Right lobe of liver (tissue), 6 donors: ENCODE measurements around the gene SPEM1. TPM values are rescaled to one million over a fixed set of nuclear protein-coding genes. Genes with fewer than 3 reads are reported as not detected.

ENCODE experiments used
- ATAC-seq, 4 donors: fragments of 200-7000 bp; cut with Tn5 transposase; one replicate each; pipeline ENCODE4 v1.9.1; 2020; ENCODE audit warnings: mild to moderate bottlenecking in 4 of 4, moderate library complexity in 4 of 4
- DNase-seq, 3 donors: peaks; one replicate each; pipeline ENCODE4 v3.0.0-alpha.2; 2020
- H3K27ac ChIP-seq, 3 donors: fragments of 200-600 bp; one replicate each; pipeline ENCODE4 v1.8.0; 2022
- H3K27me3 ChIP-seq, 2 donors: fragments of 200-600 bp; one replicate each; pipeline ENCODE4 v1.8.0; 2022
- H3K36me3 ChIP-seq, 4 donors: fragments of 200-600 bp; sonication (generic) in 1 of 4; one replicate each; pipeline versions ENCODE4 v1.5.1 to v1.8.0; 2017 to 2022; ENCODE audit warnings: control low read depth in 1 of 4
- H3K4me1 ChIP-seq, 4 donors: fragments of 200-600 bp; sonication (generic) in 1 of 4; one replicate each; pipeline versions ENCODE4 v1.5.1 to v1.8.0; 2017 to 2022; ENCODE audit warnings: control low read depth in 1 of 4
- H3K4me3 ChIP-seq, 3 donors: fragments of 200-600 bp; one replicate each; pipeline ENCODE4 v1.8.0; 2022
- H3K9me3 ChIP-seq, 4 donors: fragments of 200-600 bp; sonication (generic) in 1 of 4; one replicate each; pipeline versions ENCODE4 v1.5.1 to v1.8.0; 2017 to 2022; ENCODE audit warnings: control low read depth in 1 of 4
- POLR2A ChIP-seq: fragments of 450-650 bp; IDR thresholded peaks from one replicate; pipeline ENCODE4 v1.6.1; 2017; ENCODE audit warnings: antibody characterized with exemption, mild to moderate bottlenecking
- WGBS: methylation state at CpG from one replicate; pipeline ENCODE4 v1.1.6; 2018; ENCODE audit warnings: low coverage, low lambda C conversion rate; ENCODE audit not compliant: insufficient coverage; ENCODE audit errors: missing lambda C conversion rate; 5-methylcytosine and 5-hydroxymethylcytosine counted together
- intact Hi-C, 2 donors: fragments of 100-400 bp; cut with DNase I; formaldehyde crosslinking; loops; one replicate each; pipeline versions ENCODE4 v1.11.2 to v1.14.1; 2022
- total RNA-seq, 6 experiments: library from RNA; depleted of rRNA in 2 of 6; stranded (reverse); fragments of >200 nt in 2 of 6; fragmentation: NEBNext Ultra II Directional in 3 of 6; extraction: Animal tissue kit (Norgen Biotek cat#: 25700) in 3 of 6; gene quantifications; one replicate each; pipeline versions ENCODE4 v1.1.0 to v1.2.4, GENCODE V29; 2016 to 2023
- TF ChIP-seq, protein P1 (sequence below), 4 donors: fragments of 200-600 bp in 3 of 4; fragments of 450-650 bp in 1 of 4; IDR thresholded peaks; one replicate each; pipeline versions ENCODE4 v1.5.1 to v1.8.0; 2016 to 2022; ENCODE audit warnings: antibody characterized with exemption in 4 of 4, mild to moderate bottlenecking in 2 of 4
- donor health status: DM: no; HTN: yes; CAD: no.
- donor health status: DM: no; HTN: no; CAD: no.
- donor health status: DM: no; HTN: no; CAD: no.
- donor health status: DM: no; HTN: yes; CAD: no.
- donor health status: DM: no; HTN: yes; CAD: no.

The SPEM1 gene
- total RNA-seq, 6 experiments from 2014 or later: not detected

DNA sequence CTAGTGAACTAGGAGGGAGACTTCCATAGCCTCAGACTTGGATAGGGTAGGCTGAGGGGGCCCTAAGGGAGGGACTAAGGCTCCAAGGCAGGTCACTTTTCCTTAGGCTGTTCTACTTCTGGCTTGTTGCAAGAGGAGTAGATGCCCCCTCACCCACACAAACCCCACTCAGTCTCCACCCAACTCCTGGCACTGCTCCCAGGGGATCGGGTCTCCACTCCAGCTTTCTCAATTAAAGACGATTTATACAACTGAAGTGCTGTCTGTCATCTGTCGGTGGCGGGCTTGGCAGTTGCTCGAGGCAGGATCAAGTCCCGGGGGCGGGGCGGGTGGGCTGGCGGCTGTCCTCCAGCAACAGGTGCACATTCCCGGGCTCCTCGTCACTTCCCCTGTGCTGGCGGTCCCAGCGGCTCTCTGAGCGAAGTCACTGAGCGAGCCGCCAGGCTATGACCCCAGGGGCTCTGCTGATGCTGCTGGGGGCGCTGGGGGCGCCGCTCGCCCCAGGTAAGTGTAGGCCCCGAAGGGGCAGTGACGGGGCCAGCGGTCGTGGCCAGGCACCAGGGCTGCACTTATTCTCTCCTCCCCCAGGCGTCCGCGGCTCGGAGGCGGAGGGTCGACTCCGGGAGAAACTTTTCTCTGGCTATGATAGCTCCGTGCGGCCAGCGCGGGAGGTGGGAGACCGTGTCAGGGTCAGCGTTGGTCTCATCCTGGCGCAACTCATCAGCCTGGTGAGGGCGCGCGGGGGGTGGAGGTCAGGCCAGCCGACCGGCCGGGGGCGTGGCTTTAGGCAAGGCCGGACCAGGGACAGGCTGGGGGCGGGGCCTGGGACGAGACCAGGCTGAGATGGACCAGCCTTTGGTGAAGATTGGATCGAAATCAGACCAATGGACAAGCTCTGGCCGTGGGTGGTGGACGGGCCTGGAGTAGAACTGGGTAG lies 24.8 kb downstream of the SPEM1 start, which contains the start of gene CHRNB1:
Gene CHRNB1, plus strand, starts transcription at position 380 of the 937 bp plus-strand sequence. Its CDS starts 67 bp downstream, at position 447.
- Histone ChIP-seq H3K27me3 (no peaks in the 10 kb centered on the region), H3K9me3 (no peaks in the 10 kb centered on the region), H3K4me3 (peak within 1 kb of the TSS; percentile 52 to 72 (median 57)), H3K27ac (peak within 1 kb of the TSS in 2 of 3 donors; percentile 24 to 73), H3K36me3 (no peaks in the 10 kb centered on the region), H3K4me1 (peaks cover 0 to 18% (median 4%) of the 10 kb centered on the region in 4 donors)
- TF ChIP-seq POLR2A: peak; percentile 50
- TF ChIP-seq, protein P1, sequence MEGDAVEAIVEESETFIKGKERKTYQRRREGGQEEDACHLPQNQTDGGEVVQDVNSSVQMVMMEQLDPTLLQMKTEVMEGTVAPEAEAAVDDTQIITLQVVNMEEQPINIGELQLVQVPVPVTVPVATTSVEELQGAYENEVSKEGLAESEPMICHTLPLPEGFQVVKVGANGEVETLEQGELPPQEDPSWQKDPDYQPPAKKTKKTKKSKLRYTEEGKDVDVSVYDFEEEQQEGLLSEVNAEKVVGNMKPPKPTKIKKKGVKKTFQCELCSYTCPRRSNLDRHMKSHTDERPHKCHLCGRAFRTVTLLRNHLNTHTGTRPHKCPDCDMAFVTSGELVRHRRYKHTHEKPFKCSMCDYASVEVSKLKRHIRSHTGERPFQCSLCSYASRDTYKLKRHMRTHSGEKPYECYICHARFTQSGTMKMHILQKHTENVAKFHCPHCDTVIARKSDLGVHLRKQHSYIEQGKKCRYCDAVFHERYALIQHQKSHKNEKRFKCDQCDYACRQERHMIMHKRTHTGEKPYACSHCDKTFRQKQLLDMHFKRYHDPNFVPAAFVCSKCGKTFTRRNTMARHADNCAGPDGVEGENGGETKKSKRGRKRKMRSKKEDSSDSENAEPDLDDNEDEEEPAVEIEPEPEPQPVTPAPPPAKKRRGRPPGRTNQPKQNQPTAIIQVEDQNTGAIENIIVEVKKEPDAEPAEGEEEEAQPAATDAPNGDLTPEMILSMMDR (IDR thresholded peaks at IDR 0.05): no peak
- intact Hi-C loops: no loop called here
- WGBS: 0% methylated on average over 9 of the region's 51 CpGs
- ATAC-seq: peak; percentile 92 to 95 (median 94)
- peak; percentile 93 to 95 (median 95) for DNase-seq

DNA sequence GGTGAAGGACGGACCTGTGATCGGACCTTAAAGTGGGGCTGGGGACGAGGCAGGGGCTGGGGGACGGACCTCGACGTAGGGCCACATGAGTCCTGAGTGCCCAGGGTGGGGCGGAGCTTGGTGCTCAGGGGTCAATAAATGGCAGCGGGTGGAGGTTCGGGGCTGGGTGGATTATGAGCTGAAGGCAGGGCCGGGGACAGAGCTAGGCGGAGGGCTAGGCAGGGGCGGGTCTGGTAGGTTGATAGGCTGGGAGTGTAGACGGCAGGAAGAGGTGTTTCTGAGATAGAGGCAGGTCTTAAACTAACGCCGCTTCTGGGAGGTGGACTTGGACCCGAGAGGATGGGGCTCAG lies 25.5 kb downstream of the SPEM1 start:
- TF ChIP-seq, protein P1 (IDR thresholded peaks at IDR 0.05): no peak
- TF ChIP-seq POLR2A: peak; percentile 37
- Histone ChIP-seq H3K9me3 (no peaks in the 10 kb centered on the region), H3K36me3 (no peaks in the 10 kb centered on the region), H3K4me3 (peak overlapping the region; percentile 52 to 72 (median 57)), H3K27ac (peak overlapping the region in 2 of 3 donors; percentile 24 to 73), H3K4me1 (peaks cover 0 to 11% (median 2%) of the 10 kb centered on the region in 4 donors), H3K27me3 (no peaks in the 10 kb centered on the region)
- 2% methylated on average over 16 of the region's 16 CpGs for whole genome bisulfite sequencing
- ATAC-seq (peak; percentile 82 to 93 (median 86)), DNase-seq (peak; percentile 82 to 91 (median 91))
- intact Hi-C loops: no loop called here

DNA sequence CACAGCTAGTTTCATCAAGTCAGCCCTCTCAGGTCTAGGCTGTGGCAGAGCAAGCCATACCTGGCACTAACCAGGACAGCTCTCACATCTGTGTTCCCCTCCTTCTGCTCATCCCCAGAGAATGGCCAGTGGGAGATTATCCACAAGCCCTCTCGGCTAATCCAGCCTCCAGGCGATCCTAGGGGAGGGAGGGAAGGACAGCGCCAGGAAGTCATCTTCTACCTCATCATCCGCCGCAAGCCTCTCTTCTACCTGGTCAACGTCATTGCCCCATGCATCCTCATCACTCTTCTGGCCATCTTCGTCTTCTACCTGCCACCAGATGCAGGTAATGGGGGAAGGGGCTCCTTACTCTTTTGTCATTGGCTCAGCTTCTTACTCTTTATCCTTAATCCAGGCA lies 28.3 kb downstream of the SPEM1 start:
- intact Hi-C loops: no loop called here
- no peak overlapping the region for H3K27ac ChIP-seq
- 95% methylated on average over 4 of the region's 7 CpGs for WGBS
- TF ChIP-seq, protein P1 (IDR thresholded peaks at IDR 0.05): no peak
- TF ChIP-seq POLR2A: no peak
- peaks cover 0 to 6% (median 2%) of the 10 kb centered on the region in 4 donors for H3K4me1 ChIP-seq
- ATAC-seq (no peak), DNase-seq (no peak)
- H3K4me3 ChIP-seq: no peak overlapping the region
- H3K36me3 ChIP-seq: no peaks in the 10 kb centered on the region
- H3K9me3 ChIP-seq: no peaks in the 10 kb centered on the region
- no peaks in the 10 kb centered on the region for H3K27me3 ChIP-seq

DNA sequence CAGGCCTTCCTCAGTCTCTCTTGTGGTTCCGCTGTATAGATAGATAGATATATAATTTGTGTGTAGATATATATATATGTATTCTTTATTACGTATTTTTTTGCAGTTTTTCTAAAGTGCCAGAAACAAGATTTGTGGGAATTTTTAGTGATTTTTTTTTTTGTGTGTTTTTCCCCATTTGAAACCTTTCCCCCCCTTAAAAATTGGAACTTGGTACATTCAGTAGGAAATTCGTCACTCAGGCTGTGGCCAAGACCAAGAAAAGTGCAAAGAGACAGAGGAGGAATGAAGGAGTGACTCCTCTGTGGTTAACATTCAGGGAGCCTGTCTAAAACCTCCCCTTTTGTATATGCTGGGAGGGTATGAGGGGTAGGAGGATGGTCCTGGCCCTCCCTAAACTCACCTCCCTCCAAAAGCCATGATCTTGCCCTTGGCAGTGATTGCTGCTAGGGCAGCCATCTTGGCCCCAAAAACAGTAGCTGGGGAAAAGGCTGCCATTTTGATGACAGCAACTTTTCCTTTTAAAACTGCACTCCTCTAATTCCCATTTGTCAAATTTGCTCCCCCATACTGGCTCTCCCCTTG lies 39.9 kb downstream of the SPEM1 start:
- intact Hi-C loops: no loop called here

More for the DNA sequence above, 39.9 kb downstream of the SPEM1 start:
- H3K27ac ChIP-seq: no peak overlapping the region
- no peak overlapping the region for H3K4me3 ChIP-seq
- DNase-seq (no peak), ATAC-seq (no peak)
- no peaks in the 10 kb centered on the region for H3K9me3 ChIP-seq
- no peak for TF ChIP-seq POLR2A
- TF ChIP-seq, protein P1 (IDR thresholded peaks at IDR 0.05): no peak
- WGBS: 71% methylated on average over 3 of the region's 3 CpGs
- no peaks in the 10 kb centered on the region for H3K4me1 ChIP-seq
- peaks cover 0 to 3% (median 0%) of the 10 kb centered on the region in 4 donors for H3K36me3 ChIP-seq
- no peaks in the 10 kb centered on the region for H3K27me3 ChIP-seq
